Nephron (organoid): ENCODE measurements around the gene ZNF750.

Experiments
- H3K27ac Mint-ChIP-seq, 3 experiments: 2 replicates each; pipeline ENCODE4 v1.8.0; 2020; ENCODE audit warnings: mixed read lengths in 3 of 3, mild to moderate bottlenecking in 2 of 3, moderate library complexity in 1 of 3
- H3K27me3 Mint-ChIP-seq: 2 replicates; pipeline ENCODE4 v1.8.0; 2021; ENCODE audit warnings: low read depth, mild to moderate bottlenecking, moderate library complexity, mixed read lengths
- H3K36me3 Mint-ChIP-seq: 2 replicates; pipeline ENCODE4 v1.8.0; 2020; ENCODE audit warnings: low read depth, mixed read lengths
- H3K4me1 Mint-ChIP-seq: 2 replicates; pipeline ENCODE4 v1.8.0; 2020; ENCODE audit warnings: mixed read lengths
- H3K4me3 Mint-ChIP-seq, 3 experiments: 2 replicates each; pipeline ENCODE4 v1.8.0; 2020; ENCODE audit warnings: mild to moderate bottlenecking in 3 of 3, mixed read lengths in 3 of 3, moderate library complexity in 2 of 3
- H3K9me3 Mint-ChIP-seq: 2 replicates; pipeline ENCODE4 v1.8.0; 2020; ENCODE audit warnings: mixed read lengths
- CTCF ChIP-seq, 3 experiments: fragments of 200-600 bp; sonication (generic); IDR thresholded peaks; one replicate each; pipeline ENCODE4 v1.5.0; 2021; ENCODE audit warnings: antibody characterized with exemption in 3 of 3; ENCODE audit not compliant: unreplicated experiment in 3 of 3

ZNF750 gene

GRCh38 chr17:82839617-82840292 is at the start of gene ZNF750:
Gene ZNF750 (minus strand): TSS chr17:82840022. CDS start chr17:82832454, 7,568 bp downstream.
- H3K4me3 Mint-ChIP-seq, result peak within 1 kb of the TSS; percentile 54 to 72 (median 68)
- H3K27ac Mint-ChIP-seq, result peak within 1 kb of the TSS; percentile 71 to 91 (median 82)
- H3K4me1 Mint-ChIP-seq, result peaks cover 40% of the 10 kb centered on the region
- no peaks in the 10 kb centered on the region for H3K36me3 Mint-ChIP-seq
- no peak for TF ChIP-seq CTCF (IDR thresholded peaks at IDR 0.05; ENCODE audit: unreplicated experiment in 3 of 3)
- H3K9me3 Mint-ChIP-seq, result no peaks in the 10 kb centered on the region
- H3K27me3 Mint-ChIP-seq, result no peaks in the 10 kb centered on the region

- no peak overlapping the region for H3K4me3 Mint-ChIP-seq
- H3K9me3 Mint-ChIP-seq, result no peaks in the 10 kb centered on the region
- H3K36me3 Mint-ChIP-seq, result peaks cover 21% of the 10 kb centered on the region
- H3K27ac Mint-ChIP-seq, result peak overlapping the region; percentile 86 to 94 (median 91)
- H3K4me1 Mint-ChIP-seq, result peaks cover 80% of the 10 kb centered on the region
- no peak for TF ChIP-seq CTCF (IDR thresholded peaks at IDR 0.05; ENCODE audit: unreplicated experiment in 3 of 3)
- H3K27me3 Mint-ChIP-seq, result peaks cover 4% of the 10 kb centered on the region
Observed at GRCh38 chr17:82888583-82889495, 49.0 kb upstream of the ZNF750 start.

- Mint-ChIP-seq H3K4me3 (peak overlapping the region in 2 of 3 experiments; percentile 38 to 51), H3K36me3 (peaks cover 20% of the 10 kb centered on the region), H3K9me3 (no peaks in the 10 kb centered on the region), H3K27ac (peak overlapping the region; percentile 83 to 94 (median 84)), H3K27me3 (peaks cover 4% of the 10 kb centered on the region), H3K4me1 (peaks cover 70% of the 10 kb centered on the region)
- no peak for TF ChIP-seq CTCF (IDR thresholded peaks at IDR 0.05; ENCODE audit: unreplicated experiment in 3 of 3)
Observed at GRCh38 chr17:82887255-82888164, 47.7 kb upstream of the ZNF750 start.

- Mint-ChIP-seq H3K4me3 (peak overlapping the region in 2 of 3 experiments; percentile 4 to 47), H3K27ac (peak overlapping the region; percentile 91 to 97 (median 95)), H3K36me3 (peaks cover 22% of the 10 kb centered on the region), H3K4me1 (peaks cover 75% of the 10 kb centered on the region), H3K27me3 (peaks cover 4% of the 10 kb centered on the region), H3K9me3 (no peaks in the 10 kb centered on the region)
- TF ChIP-seq CTCF (IDR thresholded peaks at IDR 0.05; ENCODE audit: unreplicated experiment in 3 of 3), result no peak
Observed at GRCh38 chr17:82884970-82885353, 45.1 kb upstream of the ZNF750 start.

GRCh38 chr17:82884341-82884969 is 44.6 kb upstream of the ZNF750 start:
- H3K4me3 Mint-ChIP-seq, result peak overlapping the region in 2 of 3 experiments; percentile 32 to 47
- H3K27ac Mint-ChIP-seq, result peak overlapping the region; percentile 91 to 97 (median 95)
- TF ChIP-seq CTCF (IDR thresholded peaks at IDR 0.05; ENCODE audit: unreplicated experiment in 3 of 3), result no peak
- H3K36me3 Mint-ChIP-seq, result peaks cover 25% of the 10 kb centered on the region
- peaks cover 4% of the 10 kb centered on the region for H3K27me3 Mint-ChIP-seq
- peaks cover 76% of the 10 kb centered on the region for H3K4me1 Mint-ChIP-seq
- no peaks in the 10 kb centered on the region for H3K9me3 Mint-ChIP-seq
